ENCODE measurements around the gene THOC6. TPM values are rescaled to one million over a fixed set of nuclear protein-coding genes. Genes with fewer than 3 reads are reported as not detected.
"Not testable (repeated sequence)": the region's sequence is repeated elsewhere in the genome, so short reads cannot be mapped to it uniquely, and the experiment has no call there.

THOC6 gene
- total and polyA plus RNA-seq, 12 donors: 7.0 to 40.3 (median 10.6) TPM

DNA sequence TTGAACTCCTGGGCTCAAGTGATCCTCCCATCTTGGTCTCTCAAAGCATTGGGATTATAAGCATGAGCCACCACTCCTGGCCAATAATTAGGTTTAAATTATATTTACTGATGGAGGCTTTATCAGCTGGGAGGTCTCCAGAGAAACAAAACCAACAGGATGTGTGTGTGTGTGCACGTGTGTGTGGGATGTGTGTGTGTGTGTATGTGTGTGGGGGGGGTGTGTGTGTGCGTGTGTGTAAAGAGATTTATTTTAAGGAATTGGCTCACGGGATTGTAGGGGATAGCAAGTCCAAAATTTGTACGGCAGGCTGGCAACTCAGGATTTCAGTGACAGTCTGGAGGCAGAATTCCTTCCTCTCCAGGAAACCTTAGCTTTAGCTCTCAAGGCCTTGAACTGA, 27.2 kb downstream of the THOC6 start:
- TF ChIP-seq, protein P1, sequence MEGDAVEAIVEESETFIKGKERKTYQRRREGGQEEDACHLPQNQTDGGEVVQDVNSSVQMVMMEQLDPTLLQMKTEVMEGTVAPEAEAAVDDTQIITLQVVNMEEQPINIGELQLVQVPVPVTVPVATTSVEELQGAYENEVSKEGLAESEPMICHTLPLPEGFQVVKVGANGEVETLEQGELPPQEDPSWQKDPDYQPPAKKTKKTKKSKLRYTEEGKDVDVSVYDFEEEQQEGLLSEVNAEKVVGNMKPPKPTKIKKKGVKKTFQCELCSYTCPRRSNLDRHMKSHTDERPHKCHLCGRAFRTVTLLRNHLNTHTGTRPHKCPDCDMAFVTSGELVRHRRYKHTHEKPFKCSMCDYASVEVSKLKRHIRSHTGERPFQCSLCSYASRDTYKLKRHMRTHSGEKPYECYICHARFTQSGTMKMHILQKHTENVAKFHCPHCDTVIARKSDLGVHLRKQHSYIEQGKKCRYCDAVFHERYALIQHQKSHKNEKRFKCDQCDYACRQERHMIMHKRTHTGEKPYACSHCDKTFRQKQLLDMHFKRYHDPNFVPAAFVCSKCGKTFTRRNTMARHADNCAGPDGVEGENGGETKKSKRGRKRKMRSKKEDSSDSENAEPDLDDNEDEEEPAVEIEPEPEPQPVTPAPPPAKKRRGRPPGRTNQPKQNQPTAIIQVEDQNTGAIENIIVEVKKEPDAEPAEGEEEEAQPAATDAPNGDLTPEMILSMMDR (IDR thresholded peaks at IDR 0.05): no peak
- H3K9me3 ChIP-seq: no peaks in the 10 kb centered on the region
- H3K4me3 ChIP-seq: peak overlapping the region in 1 of 10 donors; percentile 65
- peaks cover 6 to 49% (median 35%) of the 10 kb centered on the region in 7 donors for H3K27me3 ChIP-seq
- ATAC-seq: no peak
- intact Hi-C loops (cut with DNase I): loop anchor here in 3 of 10 donors (10.0 kb wide), 2 partner anchors 64 to 114 kb away; partner anchors contain the start of gene ZNF205 (in 1 of the 3)
- peaks cover 4 to 22% (median 9%) of the 10 kb centered on the region in 9 donors for H3K4me1 ChIP-seq
- H3K36me3 ChIP-seq: no peaks in the 10 kb centered on the region
- no peak for DNase-seq
- H3K27ac ChIP-seq: peak overlapping the region in 1 of 10 donors; percentile 70
- WGBS, 2 donors: 30 to 46% methylated on average over 4 of the region's 4 CpGs

DNA sequence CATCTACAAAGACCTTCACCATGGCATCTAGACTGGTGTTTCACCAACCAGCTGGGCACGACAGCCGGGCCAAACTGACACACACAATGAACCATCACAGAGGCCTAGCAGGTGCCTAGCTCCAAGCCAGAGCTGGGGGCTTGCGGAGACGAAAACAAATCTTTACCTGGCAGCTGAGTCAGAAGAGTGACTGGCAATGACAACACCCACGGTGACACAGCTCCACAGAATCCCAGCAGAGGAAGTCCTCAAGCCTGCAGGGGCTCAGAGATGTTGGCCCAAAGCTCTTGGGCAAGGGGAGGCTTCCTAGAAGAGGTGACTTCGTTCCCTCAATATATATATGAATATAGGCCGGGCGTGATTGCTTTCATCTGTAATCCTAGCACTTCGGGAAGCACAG, 27.7 kb downstream of the THOC6 start:
- H3K27ac ChIP-seq: peak overlapping the region in 1 of 10 donors; percentile 65
- no peak for ATAC-seq
- H3K4me3 ChIP-seq: peak overlapping the region in 1 of 10 donors; percentile 7
- DNase-seq: no peak
- no peaks in the 10 kb centered on the region for H3K9me3 ChIP-seq
- peaks cover 2 to 22% (median 5%) of the 10 kb centered on the region in 9 donors for H3K4me1 ChIP-seq
- TF ChIP-seq, protein P1 (IDR thresholded peaks at IDR 0.05): no peak
- peaks cover 0 to 2% (median 0%) of the 10 kb centered on the region in 9 donors for H3K36me3 ChIP-seq
- H3K27me3 ChIP-seq: peaks cover 6 to 44% (median 31%) of the 10 kb centered on the region in 7 donors
- 83 to 91% methylated on average over 9 of the region's 9 CpGs for WGBS, 2 donors
- intact Hi-C loops (cut with DNase I): loop anchor here in 3 of 10 donors (10.0 kb wide), 2 partner anchors 63 to 113 kb away; partner anchors contain the start of gene ZNF205 (in 1 of the 3)

DNA sequence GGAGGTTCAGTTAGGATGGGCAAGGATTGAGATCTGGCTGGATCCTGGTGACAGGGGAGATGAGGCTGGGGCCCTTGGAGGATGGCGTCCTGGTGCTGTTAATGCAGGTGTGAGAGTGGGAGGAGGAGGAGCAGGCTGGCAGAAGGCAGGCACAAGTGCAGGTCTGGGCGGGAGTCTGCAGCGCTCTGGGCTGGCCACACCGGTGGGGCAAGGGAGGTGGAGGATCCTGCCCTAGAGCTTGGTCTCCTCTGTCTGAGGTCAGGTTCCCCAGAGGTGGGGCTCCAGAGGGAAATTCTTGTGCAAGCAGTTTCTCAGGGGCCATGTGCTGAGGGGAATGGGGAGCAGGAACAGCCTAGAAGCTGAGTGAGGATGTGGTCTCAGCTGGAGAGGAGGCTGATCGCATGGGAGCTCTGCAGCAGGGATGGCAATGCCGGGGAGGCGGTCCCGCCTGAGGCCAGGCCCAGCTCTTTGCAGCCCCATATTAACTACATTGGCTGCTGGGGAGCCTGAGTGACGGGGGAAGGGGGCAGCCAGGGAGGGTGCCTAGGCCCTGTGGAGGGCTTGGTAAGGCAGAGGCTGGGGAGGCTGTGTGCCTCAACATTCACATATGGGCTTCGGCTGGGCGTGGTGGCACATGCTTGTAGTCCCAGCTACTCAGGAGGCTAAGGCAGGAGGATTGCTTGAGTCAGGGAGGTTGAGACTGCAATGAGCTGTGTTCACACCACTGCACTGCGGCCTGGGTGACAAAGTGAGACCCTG, 28.9 kb downstream of the THOC6 start:
- Histone ChIP-seq H3K27ac (peak overlapping the region in 1 of 10 donors; percentile 65), H3K27me3 (peaks cover 0 to 32% (median 20%) of the 10 kb centered on the region in 7 donors), H3K4me1 (peaks cover 0 to 28% (median under 1%) of the 10 kb centered on the region in 9 donors), H3K36me3 (peaks cover 0 to 14% (median 0%) of the 10 kb centered on the region in 9 donors)
- not testable (repeated sequence) for H3K9me3 ChIP-seq, DNase-seq, H3K4me3 ChIP-seq
- intact Hi-C loops (cut with DNase I): loop anchor here in 3 of 10 donors (10.0 kb wide), 2 partner anchors 62 to 112 kb away; partner anchors contain the start of gene ZNF205 (in 1 of the 3)
- 82 to 84% methylated on average over 10 to 11 of the region's 12 CpGs for WGBS, 2 donors
- ATAC-seq: peak in 1 of 8 donors; percentile 8

DNA sequence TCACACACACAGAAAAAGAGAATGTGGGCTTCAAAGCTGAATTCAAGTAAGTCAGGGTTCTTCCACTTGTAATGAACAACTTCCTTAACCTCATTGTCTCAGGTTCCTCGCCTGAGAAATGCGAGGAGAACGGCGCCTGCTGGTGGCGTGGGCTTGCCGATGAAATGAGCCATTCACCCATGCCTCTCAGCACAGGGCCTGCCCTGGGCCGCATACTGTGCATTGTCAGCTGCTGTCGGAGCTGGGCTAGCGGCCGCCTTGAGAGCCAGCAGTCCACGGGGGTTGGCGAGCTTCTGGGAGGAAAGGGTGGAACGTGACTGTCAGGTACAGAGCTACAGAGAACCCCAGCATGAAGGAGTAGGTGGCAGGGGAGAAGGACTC, 29.5 kb downstream of the THOC6 start:
- peaks cover 2 to 33% (median 7%) of the 10 kb centered on the region in 9 donors for H3K4me1 ChIP-seq
- peaks cover 0 to 26% (median 15%) of the 10 kb centered on the region in 7 donors for H3K27me3 ChIP-seq
- not testable (repeated sequence) for ATAC-seq, DNase-seq, H3K4me3 ChIP-seq, H3K9me3 ChIP-seq
- intact Hi-C loops (cut with DNase I): loop anchor here in 3 of 10 donors (10.0 kb wide), 2 partner anchors 61 to 111 kb away; partner anchors contain the start of gene ZNF205 (in 1 of the 3)
- peak overlapping the region in 1 of 10 donors; percentile 65 for H3K27ac ChIP-seq
- WGBS, 2 donors: 90 to 91% methylated on average over 12 of the region's 13 CpGs
- peaks cover 0 to 15% (median 0%) of the 10 kb centered on the region in 9 donors for H3K36me3 ChIP-seq

DNA sequence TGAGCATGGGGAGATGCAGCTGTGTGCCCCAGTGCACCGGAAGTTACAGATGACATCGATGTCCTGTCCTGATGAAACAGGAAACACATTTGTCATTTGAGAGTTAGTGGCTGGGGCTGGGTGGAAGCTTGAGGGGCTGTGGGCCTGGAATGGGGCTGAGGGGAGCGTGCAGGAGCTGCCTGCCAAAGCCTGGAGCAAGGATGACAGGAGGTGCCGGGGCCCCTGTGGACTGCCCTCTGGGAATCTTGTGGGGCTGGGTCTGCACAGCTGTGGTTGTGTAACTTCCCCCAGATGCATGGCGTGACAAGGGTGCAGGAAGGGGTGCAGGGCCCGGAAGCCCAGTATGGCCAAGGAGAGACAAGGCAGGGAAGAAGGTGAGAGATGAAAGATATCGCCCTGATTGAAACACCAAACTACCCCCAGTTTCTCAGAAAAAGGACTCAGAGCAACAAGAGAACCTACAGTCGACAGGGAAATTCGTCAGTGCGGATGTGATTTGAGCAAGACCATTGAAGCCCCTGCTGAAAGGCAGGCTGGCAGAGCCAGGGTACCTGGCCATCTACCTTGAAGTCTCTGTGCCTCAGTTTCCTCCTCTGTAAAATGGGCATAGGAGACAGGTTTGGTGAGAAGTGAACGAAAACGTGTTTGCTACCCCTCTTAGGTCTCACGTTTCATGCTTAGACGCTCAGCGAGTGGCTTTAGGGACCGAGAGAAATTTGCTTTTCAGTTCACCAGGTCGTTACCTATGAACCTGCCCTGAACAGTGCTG, 31.3 kb downstream of the THOC6 start:
- TF ChIP-seq, protein P1 (IDR thresholded peaks at IDR 0.05): no peak
- no peak overlapping the region for H3K4me3 ChIP-seq
- peaks cover 0 to 8% (median 1%) of the 10 kb centered on the region in 7 donors for H3K27me3 ChIP-seq
- peaks cover 0 to 15% (median 0%) of the 10 kb centered on the region in 9 donors for H3K36me3 ChIP-seq
- H3K27ac ChIP-seq: peak overlapping the region in 1 of 10 donors; percentile 76
- 75 to 81% methylated on average over 17 of the region's 17 CpGs for WGBS, 2 donors
- ATAC-seq: no peak
- no peaks in the 10 kb centered on the region for H3K9me3 ChIP-seq
- intact Hi-C loops (cut with DNase I): loop anchor here in 5 of 10 donors (5.0 to 10.0 kb wide), 6 partner anchors 42 to 112 kb away; partner anchors contain the start of genes ZNF205 (in 2 of the 5) and ZSCAN10 (in 1 of the 5)
- H3K4me1 ChIP-seq: peaks cover 7 to 47% (median 17%) of the 10 kb centered on the region in 9 donors
- no peak for DNase-seq

DNA sequence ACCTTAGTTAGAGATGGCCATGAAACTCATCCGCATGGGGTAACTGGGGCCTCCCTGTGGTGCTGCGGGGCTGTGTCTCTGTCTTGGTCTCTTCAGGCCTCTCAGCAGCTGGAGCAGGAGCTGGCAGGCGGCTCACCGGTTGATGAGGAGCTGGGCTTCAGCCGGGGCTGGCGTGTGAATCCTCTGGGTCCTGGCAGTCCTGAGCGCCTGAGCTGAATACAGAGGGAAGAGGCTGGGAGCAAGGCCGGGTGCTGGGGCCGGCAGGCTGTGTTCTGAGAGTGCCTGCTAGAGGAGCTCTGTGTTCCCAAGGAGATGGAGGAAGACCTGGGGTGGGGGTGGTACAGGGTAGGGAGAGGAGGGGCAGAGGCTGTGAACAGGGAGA, 31.9 kb downstream of the THOC6 start:
- not testable (repeated sequence) for H3K4me3 ChIP-seq, H3K27me3 ChIP-seq, ATAC-seq, H3K9me3 ChIP-seq, DNase-seq
- peaks cover 0 to 15% (median 0%) of the 10 kb centered on the region in 9 donors for H3K36me3 ChIP-seq
- intact Hi-C loops (cut with DNase I): loop anchor here in 5 of 10 donors (5.0 to 10.0 kb wide), 6 partner anchors 42 to 112 kb away; partner anchors contain the start of genes ZNF205 (in 2 of the 5) and ZSCAN10 (in 1 of the 5)
- H3K27ac ChIP-seq: peak overlapping the region in 1 of 10 donors; percentile 76
- peaks cover 7 to 53% (median 22%) of the 10 kb centered on the region in 9 donors for H3K4me1 ChIP-seq
- 53 to 64% methylated on average over 9 of the region's 9 CpGs for WGBS, 2 donors

Data from heart right ventricle (tissue), 16 donors.